Esophagus squamous epithelium (tissue), 5 donors: ENCODE data around the gene MEI1. TPM values are rescaled to one million over a fixed set of nuclear protein-coding genes. Genes with fewer than 3 reads are reported as not detected.
A peak's percentile ranks its signal among the peaks of the same experiment; 100 is the strongest.
"Not testable (repeated sequence)": the region's sequence is repeated elsewhere in the genome, so short reads cannot be mapped to it uniquely, and the experiment has no call there.

Experiments
- DNase-seq: peaks from one replicate; lab custom pipeline; 2025; lab: John Stamatoyannopoulos, UW
- H3K27ac ChIP-seq, 4 donors: fragments of 200-600 bp; sonication (generic); one replicate each; pipeline ENCODE4 v1.5.1; 2016 to 2019; ENCODE audit warnings: mild to moderate bottlenecking in 1 of 4
- H3K27me3 ChIP-seq, 4 donors: fragments of 200-600 bp; sonication (generic); 1 replicate in 3 of 4; 2 replicates in 1 of 4; pipeline versions ENCODE4 v1.5.1 to v1.6.0; 2017 to 2021; ENCODE audit warnings: antibody characterized with exemption in 1 of 4
- H3K36me3 ChIP-seq, 3 donors: fragments of 200-600 bp; sonication (generic); one replicate each; pipeline ENCODE4 v1.5.1; 2016 to 2019
- H3K4me1 ChIP-seq, 3 donors: fragments of 200-600 bp; sonication (generic); one replicate each; pipeline ENCODE4 v1.5.1; 2017 to 2019
- H3K4me3 ChIP-seq, 4 donors: fragments of 200-600 bp; sonication (generic); 1 replicate in 3 of 4; 2 replicates in 1 of 4; pipeline ENCODE4 v1.5.1; 2016 to 2019; ENCODE audit warnings: mild to moderate bottlenecking in 2 of 4, moderate library complexity in 1 of 4
- H3K9me3 ChIP-seq, 3 donors: fragments of 200-600 bp; sonication (generic); one replicate each; pipeline ENCODE4 v1.5.1; 2016 to 2019
- CTCF ChIP-seq, 6 experiments: fragments of 450-650 bp in 4 of 6; fragments of 200-600 bp in 2 of 6; sonication (generic) in 2 of 6; IDR thresholded peaks; one replicate each; pipeline ENCODE4 v1.5.1; 2016 to 2019; ENCODE audit warnings: antibody characterized with exemption in 6 of 6, mild to moderate bottlenecking in 4 of 6, moderate library complexity in 4 of 6
- POLR2A ChIP-seq, 4 donors: fragments of 450-650 bp; IDR thresholded peaks; one replicate each; pipeline ENCODE4 v1.6.1; 2017; ENCODE audit warnings: antibody characterized with exemption in 4 of 4, mild to moderate bottlenecking in 4 of 4, moderate library complexity in 3 of 4
- WGBS, 2 donors: methylation state at CpG; one replicate each; pipeline ENCODE4 v1.1.5; 2018; 5-methylcytosine and 5-hydroxymethylcytosine counted together
- intact Hi-C: fragments of 100-400 bp; cut with DNase I; formaldehyde crosslinking; loops from one replicate; pipeline ENCODE4 v1.15.0; 2022
- total RNA-seq, 4 donors: library from RNA; depleted of rRNA; stranded (reverse); fragments of >200 nt; gene quantifications; one replicate each; pipeline ENCODE4 v1.1.0, GENCODE V29; 2016
- donor health status: DM: yes; HTN: yes; CAD: no.

The MEI1 gene
- total RNA-seq, 4 donors from 2014 or later: 0.09 to 1.3 (median 0.52) TPM

- Histone ChIP-seq H3K4me1 (peaks cover 0 to 6% (median 4%) of the 10 kb centered on the region in 3 donors), H3K36me3 (peaks cover 32 to 90% (median 76%) of the 10 kb centered on the region in 3 donors), H3K9me3 (no peaks in the 10 kb centered on the region), H3K4me3 (no peak overlapping the region), H3K27me3 (no peaks in the 10 kb centered on the region), H3K27ac (no peak overlapping the region)
- WGBS, 2 donors: 92 to 96% methylated on average over 2 of the region's 2 CpGs
- intact Hi-C loops: no loop called here
- no peak for DNase-seq
- TF ChIP-seq POLR2A (IDR thresholded peaks at IDR 0.05) (no peak), CTCF (IDR thresholded peaks at IDR 0.05) (no peak)
Measured at GRCh38 chr22:41661713-41662112, 37.6 kb upstream of the MEI1 start.

DNA sequence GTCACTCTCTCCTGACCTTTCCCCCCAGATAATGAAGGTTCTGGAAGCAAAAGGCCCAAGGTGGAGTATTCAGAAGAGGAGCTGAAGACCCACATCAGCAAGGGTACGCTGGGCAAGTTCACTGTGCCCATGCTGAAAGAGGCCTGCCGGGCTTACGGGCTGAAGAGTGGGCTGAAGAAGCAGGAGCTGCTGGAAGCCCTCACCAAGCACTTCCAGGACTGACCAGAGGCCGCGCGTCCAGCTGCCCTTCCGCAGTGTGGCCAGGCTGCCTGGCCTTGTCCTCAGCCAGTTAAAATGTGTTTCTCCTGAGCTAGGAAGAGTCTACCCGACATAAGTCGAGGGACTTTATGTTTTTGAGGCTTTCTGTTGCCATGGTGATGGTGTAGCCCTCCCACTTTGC, 35.7 kb upstream of the MEI1 start:
- H3K27me3 ChIP-seq, H3K27ac ChIP-seq, intact Hi-C loops, DNase-seq, H3K9me3 ChIP-seq, H3K4me3 ChIP-seq: not testable (repeated sequence)
- WGBS, 2 donors: 82 to 87% methylated on average over 6 to 8 of the region's 9 CpGs
- H3K4me1 ChIP-seq: peaks cover 0 to 22% (median 11%) of the 10 kb centered on the region in 3 donors
- peaks cover 22 to 71% (median 59%) of the 10 kb centered on the region in 3 donors for H3K36me3 ChIP-seq

DNA sequence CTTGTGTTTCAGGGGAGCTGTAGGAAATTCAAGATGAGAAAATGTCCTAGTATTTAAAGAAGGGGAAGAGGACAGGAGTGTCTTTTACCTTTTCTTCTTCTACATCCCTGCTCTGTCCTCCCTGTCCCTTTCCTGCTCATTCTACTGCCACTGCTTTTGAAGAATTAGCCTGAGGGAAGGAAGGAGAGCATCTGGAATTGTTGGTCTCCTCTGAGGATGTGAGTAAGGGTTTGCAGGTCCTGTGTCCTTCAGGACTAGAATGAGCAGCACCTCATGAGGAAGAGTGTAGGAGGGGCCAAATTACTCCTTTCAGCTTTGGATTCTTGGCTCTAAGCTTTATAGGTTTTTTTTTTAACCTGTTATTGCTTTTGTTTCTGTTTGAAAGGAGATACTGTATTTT, 34.8 kb upstream of the MEI1 start:
- intact Hi-C loops: no loop called here
- Histone ChIP-seq H3K27ac (no peak overlapping the region), H3K9me3 (no peaks in the 10 kb centered on the region), H3K4me1 (peaks cover 0 to 22% (median 11%) of the 10 kb centered on the region in 3 donors), H3K27me3 (no peaks in the 10 kb centered on the region), H3K4me3 (no peak overlapping the region), H3K36me3 (peaks cover 18 to 62% (median 50%) of the 10 kb centered on the region in 3 donors)
- DNase-seq: no peak
- TF ChIP-seq POLR2A (IDR thresholded peaks at IDR 0.05) (no peak), CTCF (IDR thresholded peaks at IDR 0.05) (no peak)

DNA sequence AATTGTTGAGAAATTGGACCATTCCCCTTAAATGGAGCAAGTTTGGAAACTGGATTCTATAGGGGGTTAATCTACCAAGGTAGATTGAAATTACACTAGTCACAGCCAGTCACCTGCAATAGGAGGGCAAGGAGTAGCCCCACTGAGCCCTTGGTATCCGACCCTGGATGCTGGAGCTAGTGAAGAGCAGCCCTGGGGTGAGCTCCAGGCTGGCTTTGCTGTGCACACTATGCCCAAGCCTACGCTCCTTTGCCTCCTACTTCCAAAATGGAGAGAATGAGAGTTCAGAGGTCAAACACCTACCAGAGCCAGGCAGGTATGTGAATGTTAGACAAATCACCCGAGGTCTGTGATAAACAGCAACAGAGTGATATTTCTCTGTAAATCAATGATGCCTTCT, 34.4 kb upstream of the MEI1 start:
- no peak for DNase-seq
- Histone ChIP-seq H3K27ac (no peak overlapping the region), H3K36me3 (peaks cover 13 to 57% (median 46%) of the 10 kb centered on the region in 3 donors), H3K4me3 (no peak overlapping the region), H3K4me1 (peaks cover 0 to 22% (median 11%) of the 10 kb centered on the region in 3 donors), H3K27me3 (no peaks in the 10 kb centered on the region), H3K9me3 (no peaks in the 10 kb centered on the region)
- TF ChIP-seq CTCF (IDR thresholded peaks at IDR 0.05) (no peak), POLR2A (IDR thresholded peaks at IDR 0.05) (no peak)
- 73 to 86% methylated on average over 2 to 3 of the region's 3 CpGs for WGBS, 2 donors
- intact Hi-C loops: no loop called here

- intact Hi-C loops: no loop called here
- H3K27ac ChIP-seq: peak overlapping the region in 2 of 4 donors; percentile 6 to 33
- WGBS, 2 donors: 82 to 84% methylated on average over 21 of the region's 21 CpGs
Measured at GRCh38 chr22:41668971-41669911, 30.1 kb upstream of the MEI1 start.

DNA sequence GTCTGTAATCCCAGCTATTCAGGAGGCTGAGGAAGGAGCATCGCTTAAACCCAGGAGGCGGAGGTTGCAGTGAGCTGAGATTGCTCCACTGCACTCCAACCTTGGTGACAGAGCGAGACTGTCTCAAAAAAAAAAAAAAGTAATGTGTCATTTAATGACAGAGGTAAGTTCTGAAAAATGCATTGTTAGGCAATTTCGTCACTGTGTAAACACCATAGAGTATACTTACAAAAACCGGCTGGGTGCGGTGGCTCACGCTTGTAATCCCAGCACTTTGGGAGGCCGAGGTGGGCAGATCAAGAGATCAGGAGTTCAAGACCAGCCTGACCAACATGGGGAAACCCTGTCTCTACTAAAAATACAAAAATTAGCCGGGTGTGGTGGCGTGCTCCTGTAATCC, 27.2 kb upstream of the MEI1 start:
- peak overlapping the region in 2 of 4 donors; percentile 42 to 44 for H3K27ac ChIP-seq
- peaks cover 0 to 24% (median 7%) of the 10 kb centered on the region in 3 donors for H3K4me1 ChIP-seq
- 53 to 61% methylated on average over 9 to 10 of the region's 10 CpGs for WGBS, 2 donors
- intact Hi-C loops, DNase-seq, H3K27me3 ChIP-seq, H3K4me3 ChIP-seq, H3K9me3 ChIP-seq: not testable (repeated sequence)
- peaks cover 0 to 40% (median 0%) of the 10 kb centered on the region in 3 donors for H3K36me3 ChIP-seq

More at GRCh38 chr22:41668971-41669911, 30.1 kb upstream of the MEI1 start:
- Histone ChIP-seq H3K4me1 (peaks cover 0 to 34% (median 11%) of the 10 kb centered on the region in 3 donors), H3K27me3 (no peaks in the 10 kb centered on the region), H3K9me3 (no peaks in the 10 kb centered on the region), H3K36me3 (peaks cover 0 to 26% (median 7%) of the 10 kb centered on the region in 3 donors), H3K4me3 (no peak overlapping the region)
- no peak for TF ChIP-seq POLR2A (IDR thresholded peaks at IDR 0.05)
- TF ChIP-seq CTCF (IDR thresholded peaks at IDR 0.05): no peak
- DNase-seq: no peak
